ENCODE measurements around the gene COL13A1. TPM values are rescaled to one million over a fixed set of nuclear protein-coding genes. Genes with fewer than 3 reads are reported as not detected.

The COL13A1 gene
- total RNA-seq, 8 experiments from 2014 or later: 0.27 to 50.6 (median 7.2) TPM

GRCh38 chr10:69916118-69916517 lies 114.4 kb downstream of the COL13A1 start:
- no peak overlapping the region for H3K27ac ChIP-seq
- peaks cover 16 to 27% of the 10 kb centered on the region in 2 donors for H3K4me1 ChIP-seq (replicated peaks in 1 of 2)
- in situ Hi-C loops (cut with MboI; ENCODE audit: low pct_unique_long_range_greater_than_20kb in 2 of 9, low sequenced_read_pairs in 9 of 9, unreplicated experiment in 9 of 9): loop anchor here in 4 of 9 experiments (25.0 kb wide), 1 partner anchor 279 kb away; the partner anchor contains the start of gene FAM241B (in 4 of the 4)
- 83 to 100% (median 95%) methylated on average over 1 to 2 of the region's 6 CpGs; no CpG with 5 or more reads in 6 of the 10 experiments for WGBS, 10 experiments
- ATAC-seq (replicated peaks in 6 of 8): no peak
- no peak overlapping the region for H3K4me3 ChIP-seq

GRCh38 chr10:69918036-69918435 lies 116.3 kb downstream of the COL13A1 start:
- in situ Hi-C loops (cut with MboI; ENCODE audit: low pct_unique_long_range_greater_than_20kb in 2 of 9, low sequenced_read_pairs in 9 of 9, unreplicated experiment in 9 of 9): loop anchor here in 4 of 9 experiments (25.0 kb wide), 1 partner anchor 281 kb away; the partner anchor contains the start of gene FAM241B (in 4 of the 4)
- no peak for ATAC-seq (replicated peaks in 6 of 8)
- 40 to 50% (median 40%) methylated on average over 1 of the region's 12 CpGs; no CpG with 5 or more reads in 7 of the 10 experiments for WGBS, 10 experiments
- peaks cover 9 to 15% of the 10 kb centered on the region in 2 donors for H3K4me1 ChIP-seq (replicated peaks in 1 of 2)
- H3K27ac ChIP-seq: no peak overlapping the region
- no peak overlapping the region for H3K4me3 ChIP-seq

- ATAC-seq (replicated peaks in 6 of 8): no peak
- Histone ChIP-seq H3K27ac (no peak overlapping the region), H3K4me1 (replicated peaks in 1 of 2) (peaks cover 3% of the 10 kb centered on the region in 2 donors), H3K4me3 (no peak overlapping the region)
- in situ Hi-C loops (cut with MboI; ENCODE audit: low pct_unique_long_range_greater_than_20kb in 2 of 9, low sequenced_read_pairs in 9 of 9, unreplicated experiment in 9 of 9): loop anchor here in 4 of 9 experiments (25.0 kb wide), 1 partner anchor 282 kb away; the partner anchor contains the start of gene FAM241B (in 4 of the 4)
- WGBS, 10 experiments: 0 to 18% (median 6%) methylated on average over 1 of the region's 1 CpG; no CpG with 5 or more reads in 4 of the 10 experiments
Measured at GRCh38 chr10:69919250-69919649, 117.5 kb downstream of the COL13A1 start.

- Histone ChIP-seq H3K4me1 (replicated peaks in 1 of 2) (no peaks in the 10 kb centered on the region), H3K27ac (no peak overlapping the region), H3K4me3 (no peak overlapping the region)
- 33 to 81% (median 74%) methylated on average over 1 to 4 of the region's 5 CpGs; no CpG with 5 or more reads in 2 of the 10 experiments for WGBS, 10 experiments
- in situ Hi-C loops (cut with MboI; ENCODE audit: low pct_unique_long_range_greater_than_20kb in 2 of 9, low sequenced_read_pairs in 9 of 9, unreplicated experiment in 9 of 9): no loop called here
- ATAC-seq (replicated peaks in 6 of 8): no peak
Measured at GRCh38 chr10:69925111-69925510, 123.4 kb downstream of the COL13A1 start.

GRCh38 chr10:69928339-69928738 lies 126.6 kb downstream of the COL13A1 start:
- WGBS, 10 experiments: 44 to 100% (median 100%) methylated on average over 1 to 2 of the region's 3 CpGs; no CpG with 5 or more reads in 1 of the 10 experiments
- Histone ChIP-seq H3K27ac (no peak overlapping the region), H3K4me1 (replicated peaks in 1 of 2) (no peaks in the 10 kb centered on the region), H3K4me3 (no peak overlapping the region)
- in situ Hi-C loops (cut with MboI; ENCODE audit: low pct_unique_long_range_greater_than_20kb in 2 of 9, low sequenced_read_pairs in 9 of 9, unreplicated experiment in 9 of 9): no loop called here
- no peak for ATAC-seq (replicated peaks in 6 of 8)

GRCh38 chr10:69929575-69929974 lies 127.9 kb downstream of the COL13A1 start:
- in situ Hi-C loops (cut with MboI; ENCODE audit: low pct_unique_long_range_greater_than_20kb in 2 of 9, low sequenced_read_pairs in 9 of 9, unreplicated experiment in 9 of 9): no loop called here
- no peak for ATAC-seq (replicated peaks in 6 of 8)
- no peak overlapping the region for H3K4me3 ChIP-seq
- 63 to 100% (median 82%) methylated on average over 1 to 2 of the region's 3 CpGs; no CpG with 5 or more reads in 6 of the 10 experiments for WGBS, 10 experiments
- no peaks in the 10 kb centered on the region for H3K4me1 ChIP-seq (replicated peaks in 1 of 2)
- H3K27ac ChIP-seq: no peak overlapping the region

GRCh38 chr10:69934768-69935167 lies 133.1 kb downstream of the COL13A1 start:
- peak in 1 of 8 experiments; percentile 32 for ATAC-seq (replicated peaks in 6 of 8)
- Histone ChIP-seq H3K4me3 (no peak overlapping the region), H3K27ac (no peak overlapping the region), H3K4me1 (replicated peaks in 1 of 2) (no peaks in the 10 kb centered on the region)
- in situ Hi-C loops (cut with MboI; ENCODE audit: low pct_unique_long_range_greater_than_20kb in 2 of 9, low sequenced_read_pairs in 9 of 9, unreplicated experiment in 9 of 9): no loop called here
- 60 to 100% (median 88%) methylated on average over 1 to 2 of the region's 2 CpGs; no CpG with 5 or more reads in 3 of the 10 experiments for WGBS, 10 experiments

GRCh38 chr10:69936091-69936490 lies 134.4 kb downstream of the COL13A1 start:
- in situ Hi-C loops (cut with MboI; ENCODE audit: low pct_unique_long_range_greater_than_20kb in 2 of 9, low sequenced_read_pairs in 9 of 9, unreplicated experiment in 9 of 9): no loop called here
- ATAC-seq (replicated peaks in 6 of 8): no peak
- Histone ChIP-seq H3K4me3 (no peak overlapping the region), H3K4me1 (replicated peaks in 1 of 2) (no peaks in the 10 kb centered on the region), H3K27ac (no peak overlapping the region)
- WGBS, 10 experiments: 67 to 100% (median 81%) methylated on average over 1 to 2 of the region's 3 CpGs; no CpG with 5 or more reads in 6 of the 10 experiments

GRCh38 chr10:69938541-69938991 lies 136.9 kb downstream of the COL13A1 start:
- WGBS, 10 experiments: 0 to 83% (median 66%) methylated on average over 1 to 4 of the region's 5 CpGs; no CpG with 5 or more reads in 3 of the 10 experiments
- H3K4me3 ChIP-seq: no peak overlapping the region
- H3K4me1 ChIP-seq (replicated peaks in 1 of 2): no peaks in the 10 kb centered on the region
- ATAC-seq (replicated peaks in 6 of 8): no peak
- H3K27ac ChIP-seq: no peak overlapping the region
- in situ Hi-C loops (cut with MboI; ENCODE audit: low pct_unique_long_range_greater_than_20kb in 2 of 9, low sequenced_read_pairs in 9 of 9, unreplicated experiment in 9 of 9): no loop called here

- ATAC-seq (replicated peaks in 6 of 8): peak in 2 of 8 experiments; percentile 19 to 25
- WGBS, 10 experiments: 50 to 100% (median 80%) methylated on average over 1 to 3 of the region's 3 CpGs; no CpG with 5 or more reads in 1 of the 10 experiments
Measured at GRCh38 chr10:69939061-69939460, 137.4 kb downstream of the COL13A1 start.

GRCh38 chr10:69939481-69939880 lies 137.8 kb downstream of the COL13A1 start:
- WGBS, 10 experiments: 0 to 100% (median 60%) methylated on average over 1 to 2 of the region's 4 CpGs; no CpG with 5 or more reads in 5 of the 10 experiments
- Histone ChIP-seq H3K4me1 (replicated peaks in 1 of 2) (no peaks in the 10 kb centered on the region), H3K4me3 (no peak overlapping the region), H3K27ac (no peak overlapping the region)
- in situ Hi-C loops (cut with MboI; ENCODE audit: low pct_unique_long_range_greater_than_20kb in 2 of 9, low sequenced_read_pairs in 9 of 9, unreplicated experiment in 9 of 9): no loop called here
- peak in 1 of 8 experiments; percentile 44 for ATAC-seq (replicated peaks in 6 of 8)

More at GRCh38 chr10:69939061-69939460, 137.4 kb downstream of the COL13A1 start:
- no peak overlapping the region for H3K4me3 ChIP-seq
- H3K27ac ChIP-seq: no peak overlapping the region
- in situ Hi-C loops (cut with MboI; ENCODE audit: low pct_unique_long_range_greater_than_20kb in 2 of 9, low sequenced_read_pairs in 9 of 9, unreplicated experiment in 9 of 9): no loop called here
- H3K4me1 ChIP-seq (replicated peaks in 1 of 2): no peaks in the 10 kb centered on the region

- Histone ChIP-seq H3K4me3 (no peak overlapping the region), H3K27ac (no peak overlapping the region), H3K4me1 (replicated peaks in 1 of 2) (no peaks in the 10 kb centered on the region)
- 40 to 100% (median 80%) methylated on average over 1 to 3 of the region's 11 CpGs; no CpG with 5 or more reads in 6 of the 10 experiments for WGBS, 10 experiments
- in situ Hi-C loops (cut with MboI; ENCODE audit: low pct_unique_long_range_greater_than_20kb in 2 of 9, low sequenced_read_pairs in 9 of 9, unreplicated experiment in 9 of 9): no loop called here
- no peak for ATAC-seq (replicated peaks in 6 of 8)
Measured at GRCh38 chr10:69941730-69942129, 140.0 kb downstream of the COL13A1 start.

GRCh38 chr10:69943292-69943820 lies 141.7 kb downstream of the COL13A1 start:
- Histone ChIP-seq H3K4me1 (replicated peaks in 1 of 2) (no peaks in the 10 kb centered on the region), H3K4me3 (no peak overlapping the region), H3K27ac (no peak overlapping the region)
- no peak for ATAC-seq (replicated peaks in 6 of 8)
- in situ Hi-C loops (cut with MboI; ENCODE audit: low pct_unique_long_range_greater_than_20kb in 2 of 9, low sequenced_read_pairs in 9 of 9, unreplicated experiment in 9 of 9): no loop called here
- 42 to 100% (median 73%) methylated on average over 1 to 10 of the region's 19 CpGs; no CpG with 5 or more reads in 6 of the 10 experiments for WGBS, 10 experiments
